OCI-LY1 (cell line): ENCODE measurements around the gene FAM149A.

Source experiments
- CTCF ChIP-seq: fragments of 200-600 bp; sonication (generic), shearing (Covaris generic); IDR thresholded peaks from 2 replicates; pipeline ENCODE4 v1.5.1; 2017; ENCODE audit warnings: mild to moderate bottlenecking, antibody characterized with exemption, low read length, moderate library complexity, mixed read lengths
- EZH2 ChIP-seq: fragments of 200-600 bp; sonication (generic), shearing (Covaris generic); IDR thresholded peaks from 2 replicates; pipeline ENCODE4 v1.8.0; 2017; ENCODE audit warnings: borderline replicate concordance, mixed run types, mild to moderate bottlenecking, antibody characterized with exemption, low read length, moderate library complexity, mixed read lengths

GRCh38 chr4:186058980-186059316, 45.6 kb upstream of the FAM149A start:
- TF ChIP-seq CTCF, result no peak
- TF ChIP-seq EZH2, result no peak
